K562 (cell line): ENCODE measurements around the gene PRR36. TPM values are rescaled to one million over a fixed set of nuclear protein-coding genes. Genes with fewer than 3 reads are reported as not detected.

Source experiments
- ATAC-seq: fragments of 200-7000 bp; cut with Tn5 transposase; 3 replicates; pipeline ENCODE4 v1.9.1; 2020; ENCODE audit warnings: moderate library complexity
- BruUV-seq: library from RNA; stranded (reverse); fragments of 400-500 nt; replicated peaks from 2 replicates; lab custom pipeline; 2021; lab: Mats Ljungman, UMichigan
- CTCF ChIA-PET: fragments of 300-600 bp; formaldehyde crosslinking; extraction: SDS; loops from one replicate; lab custom pipeline; 2021; ENCODE audit warnings: low intra/inter-chr PET ratio; lab: Yijun Ruan, JAX
- POLR2A ChIA-PET: fragments of 300-600, 350-650 bp; sonication (Branson Sonifier 250); formaldehyde crosslinking; extraction: SDS; loops from one replicate; lab custom pipeline; 2021; ENCODE audit warnings: antibody characterized with exemption, inconsistent platforms; lab: Yijun Ruan, JAX
- DNase-seq, 4 experiments: peaks; one replicate each; pipeline versions ENCODE4 v3.0.0 to v3.0.0-alpha.2; 2011 to 2018; ENCODE audit warnings: low spot score in 3 of 4, mixed read lengths in 3 of 4; ENCODE audit errors: extremely low read depth in 1 of 4
- FAIRE-seq: peaks from 2 replicates; lab custom pipeline; 2011; peaks lifted over from hg19 to GRCh38; lab: Jason Lieb, UNC
- H2AFZ ChIP-seq: 2 replicates; pipeline ENCODE4 v1.6.0; 2011; ENCODE audit warnings: low read depth, low read length, control low read depth, inconsistent platforms
- H3K27ac ChIP-seq: fragments of 200-600 bp; 3 replicates; pipeline ENCODE4 v1.8.0; 2011; ENCODE audit warnings: low read depth, mild to moderate bottlenecking, control low read depth, inconsistent platforms, low read length, moderate library complexity, mixed read lengths; ENCODE audit errors: extremely low read depth
- H3K27me3 ChIP-seq, 2 experiments: fragments of 300-600 bp in 1 of 2; 2 replicates in 1 of 2; 3 replicates in 1 of 2; pipeline versions ENCODE4 v1.6.0 to v1.8.0; 2011; ENCODE audit warnings: inconsistent platforms in 2 of 2, low read length in 2 of 2, mild to moderate bottlenecking in 1 of 2, mixed read lengths in 1 of 2, moderate library complexity in 1 of 2; ENCODE audit not compliant: control insufficient read depth in 2 of 2, insufficient read depth in 2 of 2
- H3K36me3 ChIP-seq: fragments of 300-600 bp; 3 replicates; pipeline ENCODE4 v1.8.0; 2011; ENCODE audit warnings: mild to moderate bottlenecking, low read length, inconsistent platforms; ENCODE audit not compliant: control insufficient read depth, insufficient read depth
- H3K4me1 ChIP-seq, 2 experiments: fragments of 200-600 bp in 1 of 2; replicated peaks in 1 of 2; 2 replicates in 1 of 2; 3 replicates in 1 of 2; pipeline versions ENCODE4 v1.5.1 to v1.8.0; 2011; ENCODE audit warnings: inconsistent platforms in 2 of 2, low read length in 2 of 2, mild to moderate bottlenecking in 1 of 2, mixed read lengths in 1 of 2, moderate library complexity in 1 of 2; ENCODE audit not compliant: control insufficient read depth in 2 of 2, insufficient read depth in 2 of 2
- H3K4me2 ChIP-seq: 2 replicates; pipeline ENCODE4 v1.6.1; 2011; ENCODE audit warnings: low read length, control low read depth, inconsistent platforms, mixed read lengths; ENCODE audit not compliant: insufficient read depth
- H3K4me3 ChIP-seq: fragments of 200-600 bp; sonication (generic), shearing (Covaris generic); 2 replicates; pipeline ENCODE4 v1.5.1; 2016; ENCODE audit warnings: control low read depth, inconsistent platforms
- H3K79me2 ChIP-seq: fragments of 200-600 bp; 3 replicates; pipeline ENCODE4 v1.8.0; 2011; ENCODE audit warnings: low read length, inconsistent platforms; ENCODE audit not compliant: control insufficient read depth, insufficient read depth
- H3K9ac ChIP-seq, 2 experiments: 2 replicates each; pipeline versions ENCODE4 v1.6.0 to v1.6.1; 2011; ENCODE audit warnings: low read depth in 2 of 2, low read length in 2 of 2, control low read depth in 1 of 2, inconsistent platforms in 1 of 2, mild to moderate bottlenecking in 1 of 2, mixed read lengths in 1 of 2; ENCODE audit not compliant: insufficient read depth in 1 of 2
- H3K9me1 ChIP-seq: one replicate; pipeline ENCODE4 v1.6.0; 2011; ENCODE audit warnings: inconsistent platforms, mild to moderate bottlenecking, low read length, moderate library complexity; ENCODE audit not compliant: control insufficient read depth, insufficient read depth
- H3K9me3 ChIP-seq: replicated peaks from 2 replicates; pipeline ENCODE4 v1.5.1; 2011; ENCODE audit warnings: low read depth, low read length, inconsistent platforms; ENCODE audit not compliant: control insufficient read depth, insufficient read depth
- H4K20me1 ChIP-seq: replicated peaks from 2 replicates; pipeline ENCODE4 v1.6.1; 2011; ENCODE audit warnings: low read length, inconsistent platforms, mixed read lengths; ENCODE audit not compliant: control insufficient read depth, insufficient read depth
- BCOR ChIP-seq: fragments of 450-650 bp; IDR thresholded peaks from 2 replicates; pipeline ENCODE4 v1.6.1; 2016
- KDM1A ChIP-seq, 2 experiments: fragments of 450-650 bp; IDR thresholded peaks; 2 replicates each; pipeline ENCODE4 v1.6.1; 2016; ENCODE audit warnings: mild to moderate bottlenecking in 2 of 2
- POLR2B ChIP-seq: fragments of 450-650 bp; IDR thresholded peaks from 2 replicates; pipeline ENCODE4 v1.6.1; 2018; ENCODE audit warnings: low read depth; ENCODE audit not compliant: partially characterized antibody
- RBM25 ChIP-seq: fragments of 200-400 bp; formaldehyde crosslinking; IDR thresholded peaks from 2 replicates; pipeline ENCODE4 v1.6.1; 2018; ENCODE audit warnings: low read length, low read depth, moderate library complexity; ENCODE audit not compliant: severe bottlenecking
- TSC22D4 ChIP-seq: fragments of 450-650 bp; IDR thresholded peaks from 2 replicates; pipeline ENCODE4 v1.6.1; 2016; ENCODE audit warnings: missing genetic modification characterization, missing biosample characterization, control low read depth
- U2AF1 ChIP-seq: fragments of 200-400 bp; formaldehyde crosslinking; optimal IDR thresholded peaks from 2 replicates; pipeline ENCODE3; 2017; ENCODE audit warnings: mild to moderate bottlenecking, low read depth, low read length, moderate library complexity
- ZNF146 ChIP-seq: IDR thresholded peaks from one replicate; pipeline ENCODE4 v1.6.1; 2018; ENCODE audit warnings: missing compliant biosample characterization; ENCODE audit not compliant: unreplicated experiment
- WGBS: fragments of 100-300 bp; shearing (Covaris generic); methylation state at CpG from one replicate; pipeline ENCODE4 v1.1.6; 2016; ENCODE audit warnings: low coverage, mixed read lengths; ENCODE audit not compliant: insufficient coverage; ENCODE audit errors: missing lambda C conversion rate; 5-methylcytosine and 5-hydroxymethylcytosine counted together
- in situ Hi-C: fragments of 300-500 bp; cut with MboI; formaldehyde crosslinking; loops from 4 replicates; pipeline ENCODE4 v1.15.0; 2018; ENCODE audit warnings: inconsistent platforms, mixed read lengths
- intact Hi-C: fragments of 100-400 bp; cut with micrococcal nuclease; formaldehyde crosslinking; loops from 2 replicates; pipeline ENCODE4 v1.14.2; 2022
- polyA plus RNA-seq, 8 experiments: library from polyadenylated mRNA; depleted of rRNA in 4 of 8; stranded (reverse) in 5 of 8; unstranded in 3 of 8; fragments of >200 nt; fragmentation: Nextera tagmentation in 2 of 8; fragmentation: Illumina TruSeq in 1 of 8; extraction: Ambion mirVana in 2 of 8; extraction: Trizol in 1 of 8; gene quantifications; 2 replicates each; pipeline versions ENCODE4 v1.2.1 to v1.2.3, GENCODE V29; 2011 to 2014; ENCODE audit warnings: inconsistent platforms in 1 of 8, missing spikeins in 1 of 8
- total RNA-seq, 7 experiments: library from RNA; depleted of rRNA in 6 of 7; stranded (reverse); fragments of >200 nt in 6 of 7; fragmentation: Illumina TruSeq in 2 of 7; extraction: Trizol in 2 of 7; gene quantifications; 2 replicates each; pipeline versions ENCODE4 v1.2.1 to v1.2.3, GENCODE V29; 2011 to 2021; ENCODE audit warnings: low replicate concordance in 1 of 7

Gene PRR36
- total and polyA plus RNA-seq, 9 of the 15 experiments (the other 6 are each of a cell fraction or from before 2014, with no cell fraction given), result 0.05 to 0.42 (median 0.06) TPM; not detected in 6

DNA sequence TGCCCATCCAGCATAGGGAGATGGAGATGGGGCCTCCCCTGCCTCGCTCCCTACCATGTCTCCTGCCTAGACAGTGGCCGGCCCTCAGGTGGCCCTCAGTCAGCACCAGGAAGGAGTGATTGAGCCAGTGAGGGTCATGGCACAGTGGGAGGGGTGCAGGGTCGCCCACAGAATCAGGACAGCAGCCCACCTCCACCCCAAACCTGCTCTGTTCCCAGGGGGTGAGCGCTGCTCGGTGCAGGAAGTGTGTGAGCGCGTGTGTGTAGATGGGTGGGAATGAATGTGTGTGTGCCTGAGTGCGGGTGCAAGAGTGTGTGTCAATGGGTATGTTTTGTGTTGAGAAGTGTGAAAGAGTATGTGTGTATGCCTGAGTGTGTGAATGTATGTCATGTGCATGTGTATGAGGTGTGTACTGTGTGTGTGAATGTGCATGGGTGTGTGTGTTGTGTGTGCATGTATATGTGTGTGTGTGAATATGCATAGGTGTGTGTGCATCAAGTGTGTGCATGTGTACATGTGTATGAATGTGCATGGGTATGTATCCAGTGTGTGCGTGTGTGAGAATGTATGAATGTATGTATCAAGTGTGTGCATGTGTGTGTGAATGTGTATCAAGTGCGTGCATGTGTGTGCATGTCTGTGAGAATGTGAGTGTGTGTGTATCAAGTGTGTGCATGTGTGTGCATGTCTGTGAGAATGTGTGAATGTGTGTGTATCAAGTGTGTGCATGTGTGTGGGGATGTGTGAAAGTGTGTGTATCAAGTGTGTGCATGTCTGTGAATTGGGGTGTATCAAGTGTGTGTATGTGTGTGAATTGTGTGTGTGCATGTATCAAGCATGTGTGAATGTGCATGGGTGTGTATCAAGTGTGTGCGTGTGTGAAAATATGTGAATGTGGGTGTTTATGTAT, 32.2 kb downstream of the PRR36 start:
- Histone ChIP-seq H4K20me1 (peaks cover 8% of the 10 kb centered on the region; the same call in 1 of the 2 replicates), H3K9me1 (peaks cover 3% of the 10 kb centered on the region), H3K27me3 (peaks cover 4 to 29% of the 10 kb centered on the region in 2 experiments; a peak in 4 of 5 replicates), H3K79me2 (no peaks in the 10 kb centered on the region), H3K9ac (no peak overlapping the region), H3K4me3 (no peak overlapping the region), H3K27ac (no peak overlapping the region), H3K4me2 (no peak overlapping the region), H3K9me3 (peaks cover 12% of the 10 kb centered on the region), H2AFZ (no peak overlapping the region), H3K4me1 (peaks cover 0 to 6% of the 10 kb centered on the region in 2 experiments; a peak in 1 of 5 replicates), H3K36me3 (no peaks in the 10 kb centered on the region)
- FAIRE-seq (no peak), DNase-seq (no peak), ATAC-seq (no peak)
- in situ Hi-C loops, result no loop called here
- CTCF ChIA-PET, result no interaction called here
- intact Hi-C loops, result no loop called here
- POLR2A ChIA-PET, result no interaction called here
- WGBS, result 54% methylated on average over 11 of the region's 11 CpGs
- BruUV-seq, result no TSS peak
- TF ChIP-seq POLR2B, result no peak
- TF ChIP-seq TSC22D4 (tag), result 0 out of 2 replicates have a peak, but pooled peaks have one; percentile 76
- TF ChIP-seq, all 486 proteins: peak for 1

- H2AFZ ChIP-seq, result no peak overlapping the region
- intact Hi-C loops, result no loop called here
- H3K9me3 ChIP-seq, result peaks cover 12% of the 10 kb centered on the region
- H3K4me1 ChIP-seq, result no peaks in the 10 kb centered on the region; a peak in 1 of 5 replicates
- H3K27ac ChIP-seq, result no peak overlapping the region
- ATAC-seq, result no peak
- in situ Hi-C loops, result no loop called here
- POLR2A ChIA-PET, result no interaction called here
- TF ChIP-seq BCOR (peak; percentile 61; the same call in 1 of the 2 replicates), RBM25 (peak; percentile 59), KDM1A (IDR thresholded peaks at IDR 0.05) (peak in 1 of 2 experiments; percentile 46; a peak in 2 of 4 replicates), U2AF1 (no peak), ZNF146 (CRISPR knock-in tag) (peak; percentile 98)
- DNase-seq, result no peak
- no peak overlapping the region for H3K4me2 ChIP-seq
- no TSS peak for BruUV-seq
- CTCF ChIA-PET, result no interaction called here
- H3K27me3 ChIP-seq, result peaks cover 6 to 24% of the 10 kb centered on the region in 2 experiments
- H3K9ac ChIP-seq, result no peak overlapping the region
- WGBS, result 19% methylated on average over 8 of the region's 8 CpGs
- peaks cover 3% of the 10 kb centered on the region for H3K9me1 ChIP-seq
- H3K4me3 ChIP-seq, result no peak overlapping the region
- FAIRE-seq, result no peak
- no peaks in the 10 kb centered on the region for H3K79me2 ChIP-seq
- H4K20me1 ChIP-seq, result peaks cover 8% of the 10 kb centered on the region; the same call in 1 of the 2 replicates
- H3K36me3 ChIP-seq, result no peaks in the 10 kb centered on the region
These were observed 33.6 kb downstream of the PRR36 start for GRCh38 chr19:7840629-7841028.
